H1 (cell line): ENCODE measurements around the gene WDR76. TPM values are rescaled to one million over a fixed set of nuclear protein-coding genes. Genes with fewer than 3 reads are reported as not detected.

ENCODE experiments used
- CTCF ChIA-PET: fragments of 300-600 bp; sonication (Branson Sonifier 250); formaldehyde crosslinking; loops from one replicate; lab custom pipeline; 2021; ENCODE audit not compliant: partially characterized antibody; lab: Charles Lee
- POLR2A ChIA-PET: fragments of 300-600 bp; sonication (Branson Sonifier 250); formaldehyde crosslinking; loops from one replicate; lab custom pipeline; 2021; ENCODE audit warnings: inconsistent platforms; ENCODE audit not compliant: partially characterized antibody; lab: Charles Lee
- DNase-seq, 2 experiments: peaks; one replicate each; pipeline versions ENCODE4 v3.0.0 to v3.0.0-alpha.2; 2010 to 2022; ENCODE audit warnings: low spot score in 2 of 2, low read depth in 1 of 2, mixed read lengths in 1 of 2
- FAIRE-seq: peaks from 2 replicates; lab custom pipeline; 2011; peaks lifted over from hg19 to GRCh38; lab: Jason Lieb, UNC
- H2AFZ ChIP-seq: 2 replicates; pipeline ENCODE4 v1.8.1; 2012; ENCODE audit warnings: low read length, inconsistent platforms
- H2AK5ac ChIP-seq: 2 replicates; pipeline ENCODE4 v1.6.1; 2013; ENCODE audit warnings: low read depth, low read length
- H2BK120ac ChIP-seq: replicated peaks from 2 replicates; pipeline ENCODE3; 2013; ENCODE audit warnings: low read depth, low read length, inconsistent platforms
- H2BK12ac ChIP-seq: 2 replicates; pipeline ENCODE4 v1.6.1; 2013; ENCODE audit warnings: low read depth, low read length
- H2BK15ac ChIP-seq: 2 replicates; pipeline ENCODE4 v1.6.1; 2013; ENCODE audit warnings: low read length
- H2BK20ac ChIP-seq: 2 replicates; pipeline ENCODE4 v1.6.1; 2013; ENCODE audit warnings: low read length
- H2BK5ac ChIP-seq: 2 replicates; pipeline ENCODE4 v1.6.1; 2013; ENCODE audit warnings: low read depth, low read length
- H3K14ac ChIP-seq: 2 replicates; pipeline ENCODE4 v1.6.1; 2013; ENCODE audit warnings: inconsistent platforms; ENCODE audit not compliant: insufficient read length
- H3K18ac ChIP-seq: 2 replicates; pipeline ENCODE4 v1.6.1; 2013; ENCODE audit warnings: low read length; ENCODE audit errors: extremely low read depth
- H3K23ac ChIP-seq: 2 replicates; pipeline ENCODE4 v1.6.1; 2013; ENCODE audit warnings: inconsistent platforms; ENCODE audit not compliant: insufficient read length
- H3K23me2 ChIP-seq: 2 replicates; pipeline ENCODE4 v1.6.1; 2013; ENCODE audit warnings: low read depth, low read length
- H3K27ac ChIP-seq: 2 replicates; pipeline ENCODE4 v1.6.1; 2011; ENCODE audit warnings: low read depth, low read length, inconsistent platforms
- H3K27me3 ChIP-seq, 4 experiments: replicated peaks in 1 of 4; 1 replicate in 1 of 4; 2 replicates in 3 of 4; pipeline versions ENCODE4 v1.6.1 to v1.8.1; 2011 to 2013; ENCODE audit warnings: low read length in 3 of 4, mild to moderate bottlenecking in 3 of 4, inconsistent platforms in 2 of 4, mixed read lengths in 2 of 4, moderate library complexity in 1 of 4; ENCODE audit not compliant: control insufficient read depth in 3 of 4, insufficient read depth in 3 of 4; ENCODE audit errors: extremely low read depth in 1 of 4
- H3K36me3 ChIP-seq, 4 experiments: 2 replicates each; pipeline versions ENCODE4 v1.6.1 to v1.8.1; 2011 to 2013; ENCODE audit warnings: mild to moderate bottlenecking in 4 of 4, low read length in 3 of 4, moderate library complexity in 2 of 4, control low read depth in 1 of 4, inconsistent platforms in 1 of 4; ENCODE audit not compliant: insufficient read depth in 4 of 4, control insufficient read depth in 2 of 4
- H3K4ac ChIP-seq: replicated peaks from 2 replicates; pipeline ENCODE3; 2013; ENCODE audit warnings: low read length, low read depth, mixed read lengths, inconsistent platforms; ENCODE audit not compliant: insufficient read length
- H3K4me1 ChIP-seq, 4 experiments: replicated peaks in 1 of 4; 1 replicate in 1 of 4; 2 replicates in 3 of 4; pipeline versions ENCODE4 v1.6.1 to v1.8.1; 2011 to 2013; ENCODE audit warnings: low read length in 3 of 4, inconsistent platforms in 2 of 4, mixed read lengths in 1 of 4; ENCODE audit not compliant: insufficient read depth in 4 of 4, control insufficient read depth in 3 of 4
- H3K4me2 ChIP-seq, 2 experiments: 2 replicates each; pipeline versions ENCODE4 v1.6.1 to v1.8.1; 2011 to 2013; ENCODE audit warnings: low read depth in 2 of 2, low read length in 2 of 2, control low read depth in 1 of 2, inconsistent platforms in 1 of 2, mild to moderate bottlenecking in 1 of 2; ENCODE audit not compliant: insufficient read depth in 1 of 2
- H3K4me3 ChIP-seq, 4 experiments: fragments of 200-600, 300-600 bp in 1 of 4; sonication (generic), shearing (Covaris generic), sonication (Bioruptor Twin) in 1 of 4; 2 replicates each; pipeline versions ENCODE4 v1.5.1 to v1.8.1; 2011 to 2016; ENCODE audit warnings: low read length in 4 of 4, low read depth in 3 of 4, control low read depth in 2 of 4, inconsistent platforms in 2 of 4, mild to moderate bottlenecking in 2 of 4, mixed read lengths in 1 of 4, moderate library complexity in 1 of 4; ENCODE audit not compliant: insufficient read depth in 2 of 4; ENCODE audit errors: extremely low read depth in 1 of 4
- H3K56ac ChIP-seq: replicated peaks from 2 replicates; pipeline ENCODE3; 2013; ENCODE audit warnings: low read depth, mild to moderate bottlenecking, mixed read lengths, low read length, inconsistent platforms; ENCODE audit not compliant: insufficient read length
- H3K79me1 ChIP-seq: 2 replicates; pipeline ENCODE4 v1.6.1; 2013; ENCODE audit warnings: low read depth, low read length, control low read depth
- H3K79me2 ChIP-seq, 2 experiments: 2 replicates each; pipeline versions ENCODE4 v1.6.1 to v1.8.1; 2012 to 2013; ENCODE audit warnings: low read length in 2 of 2, mild to moderate bottlenecking in 2 of 2, inconsistent platforms in 1 of 2; ENCODE audit not compliant: insufficient read depth in 2 of 2, control insufficient read depth in 1 of 2
- H3K9ac ChIP-seq, 4 experiments: replicated peaks in 1 of 4; 1 replicate in 1 of 4; 2 replicates in 3 of 4; pipeline versions ENCODE4 v1.6.1 to v1.8.1; 2011 to 2013; ENCODE audit warnings: low read depth in 3 of 4, low read length in 3 of 4, control low read depth in 2 of 4, mild to moderate bottlenecking in 2 of 4, moderate library complexity in 2 of 4, inconsistent platforms in 1 of 4; ENCODE audit errors: extremely low read depth in 1 of 4
- H3K9me3 ChIP-seq, 2 experiments: 2 replicates each; pipeline versions ENCODE4 v1.6.1 to v1.8.1; 2012 to 2013; ENCODE audit warnings: mild to moderate bottlenecking in 2 of 2, moderate library complexity in 2 of 2, control low read depth in 1 of 2, inconsistent platforms in 1 of 2, low read depth in 1 of 2, low read length in 1 of 2, mixed read lengths in 1 of 2; ENCODE audit not compliant: insufficient read depth in 2 of 2
- H4K20me1 ChIP-seq, 2 experiments: replicated peaks in 1 of 2; 2 replicates each; pipeline versions ENCODE3 to v1.8.1; 2011 to 2013; ENCODE audit warnings: inconsistent platforms in 2 of 2, low read length in 2 of 2, mild to moderate bottlenecking in 1 of 2; ENCODE audit not compliant: insufficient read depth in 2 of 2, control insufficient read depth in 1 of 2
- H4K5ac ChIP-seq: 2 replicates; pipeline ENCODE4 v1.6.1; 2013; ENCODE audit warnings: low read length, low read depth, mixed read lengths, inconsistent platforms; ENCODE audit not compliant: insufficient read length
- H4K8ac ChIP-seq: 2 replicates; pipeline ENCODE4 v1.8.0; 2013; ENCODE audit warnings: mild to moderate bottlenecking, moderate library complexity, low read length, inconsistent platforms; ENCODE audit not compliant: insufficient read depth; ENCODE audit errors: extremely low read depth
- H4K91ac ChIP-seq: replicated peaks from 2 replicates; pipeline ENCODE3; 2013; ENCODE audit warnings: low read length, mixed read lengths, inconsistent platforms; ENCODE audit not compliant: insufficient read length
- CEBPB ChIP-seq: IDR thresholded peaks from 2 replicates; pipeline ENCODE4 v1.6.1; 2012; ENCODE audit warnings: low read depth, low read length
- CTCF ChIP-seq, 3 experiments: IDR thresholded peaks; 1 replicate in 2 of 3; 2 replicates in 1 of 3; pipeline versions ENCODE4 v1.5.1 to v1.6.1; 2011; ENCODE audit warnings: low read length in 3 of 3, mild to moderate bottlenecking in 3 of 3, inconsistent platforms in 2 of 3, low read depth in 1 of 3, moderate library complexity in 1 of 3; ENCODE audit not compliant: insufficient read depth in 1 of 3; ENCODE audit errors: control extremely low read depth in 1 of 3
- RBBP5 ChIP-seq: IDR thresholded peaks from 2 replicates; pipeline ENCODE4 v1.7.1; 2012; ENCODE audit warnings: low read depth, mild to moderate bottlenecking, inconsistent platforms, low read length, moderate library complexity, borderline replicate concordance
- SIN3A ChIP-seq, 2 experiments: IDR thresholded peaks in 1 of 2; conservative IDR thresholded peaks in 1 of 2; 2 replicates each; pipeline ENCODE4 v1.6.1; 2011 to 2012; ENCODE audit warnings: low read length in 2 of 2, improper control_type of control experiment in 1 of 2, low read depth in 1 of 2, mild to moderate bottlenecking in 1 of 2
- SIRT6 ChIP-seq: IDR thresholded peaks from one replicate; pipeline ENCODE4 v1.7.1; 2012; ENCODE audit warnings: low read length, inconsistent platforms
- SIX5 ChIP-seq: IDR thresholded peaks from 2 replicates; pipeline ENCODE4 v1.6.1; 2011; ENCODE audit warnings: mild to moderate bottlenecking, low read depth, low read length
- TAF1 ChIP-seq: IDR thresholded peaks from 2 replicates; pipeline ENCODE4 v1.6.1; 2011; ENCODE audit warnings: mild to moderate bottlenecking, low read depth, low read length
- WGBS, 2 experiments: shearing (Covaris generic) in 1 of 2; methylation state at CpG; one replicate each; pipeline versions ENCODE4 v1.1.6 to v1.1.7; 2013 to 2015; ENCODE audit warnings: low lambda C conversion rate in 2 of 2, mixed read lengths in 2 of 2, inconsistent platforms in 1 of 2, low coverage in 1 of 2, missing lambda C conversion rate in 1 of 2; ENCODE audit not compliant: insufficient replicate concordance in 2 of 2, insufficient coverage in 1 of 2, insufficient read length in 1 of 2; ENCODE audit errors: extremely low coverage in 1 of 2, missing lambda C conversion rate in 1 of 2; 5-methylcytosine and 5-hydroxymethylcytosine counted together
- polyA plus RNA-seq, 7 experiments: library from polyadenylated mRNA; depleted of rRNA in 3 of 7; stranded (reverse) in 5 of 7; unstranded in 2 of 7; fragments of >200 nt in 5 of 7; fragments of 200-250 nt in 2 of 7; gene quantifications; 1 replicate in 5 of 7; 2 replicates in 1 of 7; 4 replicates in 1 of 7; pipeline versions ENCODE4 v1.2.1 to v1.2.3, GENCODE V29; 2011 to 2013; ENCODE audit warnings: missing spikeins in 2 of 7, mixed read lengths in 2 of 7
- total RNA-seq: library from RNA; stranded (reverse); fragmentation: NEBNext Ultra II Directional; extraction: Animal tissue kit (Norgen Biotek cat#: 25700); gene quantifications from 2 replicates; pipeline ENCODE4 v1.2.1, GENCODE V29; 2021
- TF ChIP-seq, protein P1 (sequence below): IDR thresholded peaks from 2 replicates; pipeline ENCODE4 v1.6.1; 2012; ENCODE audit warnings: low read length, inconsistent platforms

WDR76 gene
- total and polyA plus RNA-seq, 2 of the 8 experiments (the other 6 are each of a cell fraction or from before 2014, with no cell fraction given), result 4.1 to 18.9 TPM

GRCh38 chr15:43828061-43828657 lies 1.4 kb downstream of the WDR76 start:
- Histone ChIP-seq H2BK15ac (no peak overlapping the region), H4K91ac (no peak overlapping the region), H2AK5ac (no peak overlapping the region), H3K18ac (no peak overlapping the region), H2BK20ac (no peak overlapping the region), H3K23ac (no peak overlapping the region), H2AFZ (no peak overlapping the region), H2BK12ac (no peak overlapping the region), H3K79me1 (no peaks in the 10 kb centered on the region), H3K56ac (no peak overlapping the region), H4K8ac (no peak overlapping the region), H3K79me2 (peaks cover 3 to 7% of the 10 kb centered on the region in 2 experiments), H3K4me3 (peak overlapping the region in 1 of 4 experiments; percentile 82; a peak in 1 of 8 replicates), H3K14ac (no peak overlapping the region), H3K9ac (peak overlapping the region in 1 of 4 experiments; percentile 38; a peak in 2 of 7 replicates), H3K4me1 (peaks cover 0 to 4% (median 2%) of the 10 kb centered on the region in 4 experiments; a peak in 4 of 7 replicates), H4K5ac (no peak overlapping the region), H2BK5ac (no peak overlapping the region), H3K4ac (no peak overlapping the region), H3K36me3 (peaks cover 0 to 5% (median 0%) of the 10 kb centered on the region in 4 experiments; a peak in 1 of 8 replicates), H3K27ac (no peak overlapping the region), H3K23me2 (no peaks in the 10 kb centered on the region), H3K4me2 (peak overlapping the region; percentile 2 to 9; a peak in 3 of 4 replicates), H3K27me3 (peaks cover 0 to 16% (median 4%) of the 10 kb centered on the region in 4 experiments; a peak in 4 of 7 replicates), H3K9me3 (peaks cover 0 to 3% of the 10 kb centered on the region in 2 experiments; a peak in 2 of 4 replicates), H2BK120ac (no peak overlapping the region), H4K20me1 (no peaks in the 10 kb centered on the region)
- no peak for DNase-seq
- POLR2A ChIA-PET, result interaction anchor here (1.1 to 2.0 kb wide), 5 partner anchors 18 to 52 kb away, joined by 3 to 8 read pairs (median 3); partner anchors contain the start of genes ELL3, HYPK and SERINC4
- 90% methylated on average over 6 of the region's 6 CpGs; no CpG with 5 or more reads in 1 of the 2 experiments for WGBS, 2 experiments
- CTCF ChIA-PET, result no interaction called here
- no peak for FAIRE-seq
- TF ChIP-seq SIN3A (conservative IDR thresholded peaks at IDR 0.05 in 1 of 2, IDR thresholded peaks at IDR 0.05 in 1 of 2; ENCODE audit: low read depth in 1 of 2, low read length in 2 of 2) (no peak), SIRT6 (no peak), RBBP5 (no peak), CTCF (IDR thresholded peaks at IDR 0.05; ENCODE audit: control extremely low read depth in 1 of 3, insufficient read depth in 1 of 3, low read depth in 1 of 3, low read length in 3 of 3) (no peak), TAF1 (no peak), SIX5 (no peak), CEBPB (no peak)
- TF ChIP-seq, protein P1, sequence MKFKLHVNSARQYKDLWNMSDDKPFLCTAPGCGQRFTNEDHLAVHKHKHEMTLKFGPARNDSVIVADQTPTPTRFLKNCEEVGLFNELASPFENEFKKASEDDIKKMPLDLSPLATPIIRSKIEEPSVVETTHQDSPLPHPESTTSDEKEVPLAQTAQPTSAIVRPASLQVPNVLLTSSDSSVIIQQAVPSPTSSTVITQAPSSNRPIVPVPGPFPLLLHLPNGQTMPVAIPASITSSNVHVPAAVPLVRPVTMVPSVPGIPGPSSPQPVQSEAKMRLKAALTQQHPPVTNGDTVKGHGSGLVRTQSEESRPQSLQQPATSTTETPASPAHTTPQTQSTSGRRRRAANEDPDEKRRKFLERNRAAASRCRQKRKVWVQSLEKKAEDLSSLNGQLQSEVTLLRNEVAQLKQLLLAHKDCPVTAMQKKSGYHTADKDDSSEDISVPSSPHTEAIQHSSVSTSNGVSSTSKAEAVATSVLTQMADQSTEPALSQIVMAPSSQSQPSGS, result no peak
